Astrocyte (in vitro differentiated cells and primary cell): ENCODE data around the gene METTL2B.

Experiments used
- CTCF ChIP-seq: IDR thresholded peaks from 2 replicates; pipeline ENCODE4 v1.5.1; 2011; ENCODE audit warnings: low read depth, mild to moderate bottlenecking, inconsistent platforms, low read length, moderate library complexity; ENCODE audit not compliant: insufficient read depth
- EZH2 ChIP-seq: IDR thresholded peaks from 2 replicates; pipeline ENCODE4 v1.6.1; 2012; ENCODE audit warnings: mild to moderate bottlenecking, low read length, inconsistent platforms; ENCODE audit not compliant: insufficient read depth

- TF ChIP-seq CTCF (no peak), EZH2 (no peak)
These were observed 54.2 kb downstream of the METTL2B start for GRCh38 chr7:128530855-128531104.
